ENCODE results near the gene ITGB1BP2. TPM values are rescaled to one million over a fixed set of nuclear protein-coding genes. Genes with fewer than 3 reads are reported as not detected.
"Not testable (repeated sequence)": the region's sequence is repeated elsewhere in the genome, so short reads cannot be mapped to it uniquely, and the experiment has no call there.

Gene ITGB1BP2
- total RNA-seq, 2 donors from 2014 or later, result 0.77 to 6.5 TPM

DNA sequence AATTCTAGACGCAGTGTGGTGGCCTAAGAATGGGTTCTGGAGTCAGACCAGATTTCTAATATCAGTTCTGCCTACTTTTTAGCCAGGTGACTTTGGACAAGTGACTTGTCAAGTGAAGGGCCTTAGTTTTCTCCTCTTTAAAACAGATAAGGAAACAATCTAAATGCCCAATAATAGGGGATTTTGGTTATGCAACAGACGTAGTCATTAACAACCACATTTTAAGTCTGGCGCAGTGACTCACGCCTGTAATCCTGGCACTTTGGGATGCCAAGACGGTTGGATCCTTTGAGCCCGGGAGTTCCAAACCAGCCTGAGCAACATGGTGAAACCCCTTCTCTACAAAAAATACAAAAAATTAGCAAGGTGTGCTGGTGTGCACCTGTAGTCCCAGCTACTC is 45.5 kb upstream of the ITGB1BP2 start:
- 82% methylated on average over 6 of the region's 6 CpGs for WGBS
- H3K9me3 ChIP-seq, result no peaks in the 10 kb centered on the region
- intact Hi-C loops (cut with DNase I), result no loop called here
- no peaks in the 10 kb centered on the region for H3K36me3 ChIP-seq
- no peaks in the 10 kb centered on the region for H3K27me3 ChIP-seq (replicated peaks; ENCODE audit: insufficient read depth)
- no peak overlapping the region for H3K4me3 ChIP-seq
- no peak overlapping the region for H3K27ac ChIP-seq
- H3K4me1 ChIP-seq (replicated peaks), result no peaks in the 10 kb centered on the region
- TF ChIP-seq POLR2A (IDR thresholded peaks at IDR 0.05) (no peak), POLR2AphosphoS5 (IDR thresholded peaks at IDR 0.05) (no peak)
- TF ChIP-seq, protein P1, sequence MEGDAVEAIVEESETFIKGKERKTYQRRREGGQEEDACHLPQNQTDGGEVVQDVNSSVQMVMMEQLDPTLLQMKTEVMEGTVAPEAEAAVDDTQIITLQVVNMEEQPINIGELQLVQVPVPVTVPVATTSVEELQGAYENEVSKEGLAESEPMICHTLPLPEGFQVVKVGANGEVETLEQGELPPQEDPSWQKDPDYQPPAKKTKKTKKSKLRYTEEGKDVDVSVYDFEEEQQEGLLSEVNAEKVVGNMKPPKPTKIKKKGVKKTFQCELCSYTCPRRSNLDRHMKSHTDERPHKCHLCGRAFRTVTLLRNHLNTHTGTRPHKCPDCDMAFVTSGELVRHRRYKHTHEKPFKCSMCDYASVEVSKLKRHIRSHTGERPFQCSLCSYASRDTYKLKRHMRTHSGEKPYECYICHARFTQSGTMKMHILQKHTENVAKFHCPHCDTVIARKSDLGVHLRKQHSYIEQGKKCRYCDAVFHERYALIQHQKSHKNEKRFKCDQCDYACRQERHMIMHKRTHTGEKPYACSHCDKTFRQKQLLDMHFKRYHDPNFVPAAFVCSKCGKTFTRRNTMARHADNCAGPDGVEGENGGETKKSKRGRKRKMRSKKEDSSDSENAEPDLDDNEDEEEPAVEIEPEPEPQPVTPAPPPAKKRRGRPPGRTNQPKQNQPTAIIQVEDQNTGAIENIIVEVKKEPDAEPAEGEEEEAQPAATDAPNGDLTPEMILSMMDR (IDR thresholded peaks at IDR 0.05), result no peak
- DNase-seq (ENCODE audit: low spot score), result no peak

DNA sequence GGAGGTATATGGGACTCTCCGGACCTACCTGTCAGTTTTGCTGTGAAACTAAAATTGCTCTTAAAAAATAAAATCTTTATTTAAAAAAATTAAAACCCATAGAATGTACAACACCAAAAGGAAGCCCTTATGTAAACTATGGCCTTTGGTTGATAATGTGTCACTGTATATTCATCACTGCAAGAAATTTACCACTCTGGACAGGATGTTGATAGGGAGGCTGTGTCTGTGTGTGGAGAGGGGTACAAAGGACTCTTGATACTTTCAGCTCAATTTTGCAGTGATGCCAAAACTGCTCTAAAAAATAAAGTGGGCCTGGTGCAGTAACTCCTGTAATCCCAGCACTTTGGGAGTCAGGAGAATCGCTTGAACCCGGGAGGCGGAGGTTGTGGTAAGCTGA is 44.7 kb upstream of the ITGB1BP2 start:
- no peak overlapping the region for H3K4me3 ChIP-seq

DNA sequence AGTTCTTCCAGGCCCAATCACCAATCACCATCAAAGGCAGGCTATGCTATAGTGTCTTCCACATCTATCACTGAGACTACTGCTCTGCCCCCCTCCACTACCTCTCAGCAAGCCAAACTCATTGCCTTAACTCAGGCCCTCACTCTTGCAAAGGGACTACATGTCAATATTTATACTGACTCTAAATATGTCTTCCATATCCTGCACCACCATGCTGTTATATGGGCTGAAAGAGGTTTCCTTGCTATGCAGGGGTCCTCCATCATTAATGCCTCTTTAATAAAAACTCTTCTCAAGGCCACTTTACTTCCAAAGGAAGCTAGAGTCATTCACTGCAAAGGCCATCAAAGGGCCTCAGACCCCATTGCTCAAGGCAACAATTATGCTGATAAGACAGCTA is 32.9 kb upstream of the ITGB1BP2 start:
- H3K4me3 ChIP-seq; intact Hi-C loops (cut with DNase I); H3K27ac ChIP-seq; H3K36me3 ChIP-seq; H3K9me3 ChIP-seq; H3K4me1 ChIP-seq (replicated peaks); DNase-seq (ENCODE audit: low spot score); H3K27me3 ChIP-seq (replicated peaks; ENCODE audit: insufficient read depth): not testable (repeated sequence)

More for the DNA sequence above, 44.7 kb upstream of the ITGB1BP2 start:
- 98% methylated on average over 4 of the region's 4 CpGs for WGBS
- H3K27me3 ChIP-seq (replicated peaks; ENCODE audit: insufficient read depth), result no peaks in the 10 kb centered on the region
- intact Hi-C loops (cut with DNase I), result no loop called here
- H3K4me1 ChIP-seq (replicated peaks), result no peaks in the 10 kb centered on the region
- no peaks in the 10 kb centered on the region for H3K9me3 ChIP-seq
- no peak overlapping the region for H3K27ac ChIP-seq
- H3K36me3 ChIP-seq, result no peaks in the 10 kb centered on the region
- DNase-seq (ENCODE audit: low spot score), result no peak
- TF ChIP-seq, protein P1 (IDR thresholded peaks at IDR 0.05), result no peak
- TF ChIP-seq POLR2AphosphoS5 (IDR thresholded peaks at IDR 0.05) (no peak), POLR2A (IDR thresholded peaks at IDR 0.05) (no peak)

DNA sequence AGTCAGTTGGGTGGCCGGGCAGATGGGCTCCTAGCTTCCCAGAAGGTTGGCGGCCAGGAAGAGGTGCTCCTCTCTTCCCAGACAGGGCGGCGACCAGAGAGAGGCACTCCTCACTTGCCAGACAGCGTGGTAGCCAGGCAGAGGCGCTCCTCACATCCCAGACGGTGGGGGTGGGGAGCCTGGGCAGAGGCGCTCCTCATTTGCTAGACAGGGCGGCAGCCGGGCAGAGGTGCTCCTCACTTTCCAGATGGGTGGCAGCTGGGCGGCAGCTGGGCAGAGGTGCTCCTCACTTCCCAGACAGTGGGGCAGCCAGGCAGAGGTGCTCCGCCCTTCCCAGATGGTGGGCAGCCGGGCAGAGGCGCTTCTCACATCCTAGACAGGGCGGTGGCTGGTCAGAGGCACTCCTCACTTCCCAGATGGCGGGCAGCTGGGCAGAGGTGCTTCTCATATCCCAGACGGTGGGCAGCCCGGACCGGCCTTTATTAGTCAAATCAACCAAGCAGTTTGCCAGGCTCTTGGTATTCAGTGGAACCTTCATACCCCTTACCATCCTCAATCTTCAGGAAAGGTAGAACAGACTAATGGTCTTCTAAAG is 31.7 kb upstream of the ITGB1BP2 start:
- H3K36me3 ChIP-seq, result no peaks in the 10 kb centered on the region
- no peak overlapping the region for H3K4me3 ChIP-seq
- H3K9me3 ChIP-seq, result no peaks in the 10 kb centered on the region
- no peaks in the 10 kb centered on the region for H3K4me1 ChIP-seq (replicated peaks)
- TF ChIP-seq POLR2AphosphoS5 (IDR thresholded peaks at IDR 0.05), result no peak
- TF ChIP-seq, protein P1 (IDR thresholded peaks at IDR 0.05), result no peak
- TF ChIP-seq POLR2A (IDR thresholded peaks at IDR 0.05), result no peak
- intact Hi-C loops (cut with DNase I), result no loop called here
- no peak overlapping the region for H3K27ac ChIP-seq
- WGBS, result 92% methylated on average over 2 of the region's 19 CpGs
- H3K27me3 ChIP-seq (replicated peaks; ENCODE audit: insufficient read depth), result no peaks in the 10 kb centered on the region
- no peak for DNase-seq (ENCODE audit: low spot score)

DNA sequence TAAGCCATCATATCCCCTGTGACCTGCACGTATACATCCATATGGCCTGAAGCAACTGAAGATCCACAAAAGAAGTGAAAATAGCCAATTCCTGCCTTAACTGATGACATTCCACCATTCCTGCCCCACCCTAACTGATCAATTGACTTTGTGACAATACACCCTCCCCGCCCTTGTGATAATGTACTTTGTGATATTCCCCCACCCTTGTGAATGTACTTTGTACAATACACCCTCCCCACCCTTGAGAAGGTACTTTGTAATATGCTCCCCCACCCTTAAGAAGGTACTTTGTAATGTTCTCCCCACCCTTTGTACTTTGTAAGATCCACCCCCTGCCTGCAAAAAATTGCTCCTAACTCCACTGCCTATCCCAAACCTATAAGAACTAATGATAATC is 29.2 kb upstream of the ITGB1BP2 start:
- H3K4me1 ChIP-seq (replicated peaks); H3K4me3 ChIP-seq; H3K27me3 ChIP-seq (replicated peaks; ENCODE audit: insufficient read depth); H3K9me3 ChIP-seq; intact Hi-C loops (cut with DNase I); H3K27ac ChIP-seq; H3K36me3 ChIP-seq; DNase-seq (ENCODE audit: low spot score): not testable (repeated sequence)
- WGBS, result 93% methylated on average over 2 of the region's 2 CpGs

DNA sequence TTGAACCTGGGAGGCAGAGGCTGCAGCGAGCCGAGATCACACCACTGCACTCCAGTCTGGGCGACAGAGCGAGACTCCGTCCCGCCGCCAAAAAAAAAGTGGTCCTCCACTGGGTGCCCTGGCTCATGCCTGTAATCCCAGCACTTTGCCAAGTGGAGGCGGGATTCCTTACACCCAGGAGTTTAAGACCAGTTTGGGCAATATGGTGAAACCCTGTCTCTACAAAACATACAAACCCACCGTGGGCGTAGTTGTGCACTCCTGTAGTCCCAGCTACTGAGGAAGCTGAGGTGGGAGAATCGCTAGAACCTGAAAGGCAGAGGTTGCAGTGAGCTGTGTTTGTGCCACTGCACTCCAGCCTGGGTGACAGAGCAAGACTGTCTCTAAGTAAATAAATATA is 20.2 kb upstream of the ITGB1BP2 start:
- not testable (repeated sequence) for H3K9me3 ChIP-seq; H3K27ac ChIP-seq; H3K27me3 ChIP-seq (replicated peaks; ENCODE audit: insufficient read depth); H3K4me3 ChIP-seq; DNase-seq (ENCODE audit: low spot score); H3K4me1 ChIP-seq (replicated peaks); H3K36me3 ChIP-seq
- intact Hi-C loops (cut with DNase I), result loop anchor here (10.0 kb wide), 1 partner anchor 84 kb away; the partner anchor contains the start of gene TAF1
- 96% methylated on average over 11 of the region's 11 CpGs for WGBS
